Kidney (tissue), 14 donors: Measurements from ENCODE around the gene MIDN. TPM values are rescaled to one million over a fixed set of nuclear protein-coding genes. Genes with fewer than 3 reads are reported as not detected.

Experiments used
- DNase-seq, 5 donors: peaks; one replicate each; pipeline ENCODE4 v3.0.0-alpha.2; 2013 to 2020
- FAIRE-seq: peaks from 2 replicates; lab custom pipeline; 2012; peaks lifted over from hg19 to GRCh38; lab: Jason Lieb, UNC
- H3K27ac ChIP-seq, 2 donors: one replicate each; pipeline ENCODE4 v1.7.0; 2013; ENCODE audit warnings: low read depth in 2 of 2, low read length in 2 of 2, inconsistent platforms in 1 of 2
- H3K27me3 ChIP-seq: one replicate; pipeline ENCODE4 v1.7.1; 2013; ENCODE audit warnings: low read length, inconsistent platforms; ENCODE audit not compliant: control insufficient read depth, insufficient read depth
- H3K36me3 ChIP-seq, 3 donors: one replicate each; pipeline versions ENCODE4 v1.7.0 to v1.7.1; 2013; ENCODE audit warnings: low read length in 3 of 3, control low read depth in 1 of 3, inconsistent platforms in 1 of 3; ENCODE audit not compliant: insufficient read depth in 3 of 3, control insufficient read depth in 2 of 3
- H3K4me1 ChIP-seq, 3 donors: one replicate each; pipeline versions ENCODE4 v1.7.0 to v1.7.1; 2013; ENCODE audit warnings: low read length in 3 of 3, inconsistent platforms in 1 of 3, low read depth in 1 of 3; ENCODE audit not compliant: control insufficient read depth in 2 of 3, insufficient read depth in 2 of 3
- H3K4me3 ChIP-seq, 3 donors: one replicate each; pipeline versions ENCODE4 v1.7.0 to v1.8.1; 2013; ENCODE audit warnings: low read length in 3 of 3, control low read depth in 1 of 3, inconsistent platforms in 1 of 3
- H3K9ac ChIP-seq, 3 donors: one replicate each; pipeline versions ENCODE4 v1.7.0 to v1.7.1; 2013; ENCODE audit warnings: low read length in 3 of 3, control low read depth in 1 of 3, inconsistent platforms in 1 of 3
- H3K9me3 ChIP-seq, 3 donors: one replicate each; pipeline versions ENCODE4 v1.7.0 to v1.7.1; 2013; ENCODE audit warnings: low read length in 3 of 3, control low read depth in 1 of 3, inconsistent platforms in 1 of 3; ENCODE audit not compliant: control insufficient read depth in 2 of 3, insufficient read depth in 1 of 3
- CTCF ChIP-seq: IDR thresholded peaks from 3 replicates; pipeline ENCODE4 v1.5.1; 2012; ENCODE audit warnings: mild to moderate bottlenecking, moderate library complexity, borderline replicate concordance; ENCODE audit not compliant: insufficient read depth; ENCODE audit errors: extremely low read depth
- intact Hi-C: fragments of 100-400 bp; cut with DNase I; formaldehyde crosslinking; loops from one replicate; pipeline ENCODE4 v1.11.1; 2022
- polyA plus RNA-seq: library from polyadenylated mRNA; stranded (reverse); fragments of 350-450 nt; fragmentation: Illumina TruSeq; extraction: RNeasy Lipid Tissue Mini Kit (QIAGEN cat#74804); gene quantifications from one replicate; pipeline ENCODE4 v1.2.3, GENCODE V29; 2014; ENCODE audit warnings: low read depth, low replicate concordance; ENCODE audit not compliant: insufficient read depth
- total RNA-seq: library from RNA; stranded (reverse); fragmentation: NEBNext Ultra II Directional; extraction: Animal tissue kit (Norgen Biotek cat#: 25700); gene quantifications from one replicate; pipeline ENCODE4 v1.2.1, GENCODE V29; 2021
- donor health status: control.
- donor health status: control.
- donor health status: control.
- donor health status: control.
- donor health status: control.
- donor health status: DM: yes; HTN: yes; CAD: no.
- donor health status: Normal renal cell carcinoma (clear cell type).

The MIDN gene
- total and polyA plus RNA-seq, 2 donors from 2014 or later, result 21.3 to 205 TPM

- intact Hi-C loops, result no loop called here
- Histone ChIP-seq H3K4me1 (peaks cover 0 to 34% (median 16%) of the 10 kb centered on the region in 3 donors), H3K9me3 (no peaks in the 10 kb centered on the region), H3K36me3 (peaks cover 3 to 15% (median 4%) of the 10 kb centered on the region in 3 donors), H3K9ac (peak overlapping the region in 1 of 3 donors; percentile 55), H3K27ac (peak overlapping the region; percentile 92), H3K27me3 (no peaks in the 10 kb centered on the region), H3K4me3 (peak overlapping the region; percentile 36 to 60 (median 48))
- no peak for FAIRE-seq
- TF ChIP-seq CTCF, result no peak
- DNase-seq, result no peak
Observed at GRCh38 chr19:1249990-1250436, 1.6 kb downstream of the MIDN start.

GRCh38 chr19:1250437-1251260 is 2.3 kb downstream of the MIDN start:
- Histone ChIP-seq H3K9me3 (no peaks in the 10 kb centered on the region), H3K9ac (peak overlapping the region in 2 of 3 donors; percentile 32 to 88), H3K4me3 (peak overlapping the region; percentile 61 to 73 (median 69)), H3K27ac (peak overlapping the region; percentile 97), H3K4me1 (peaks cover 0 to 38% (median 16%) of the 10 kb centered on the region in 3 donors), H3K36me3 (peaks cover 3 to 21% (median 10%) of the 10 kb centered on the region in 3 donors), H3K27me3 (no peaks in the 10 kb centered on the region)
- FAIRE-seq (no peak), DNase-seq (peak; percentile 85 to 93 (median 93))
- intact Hi-C loops, result no loop called here
- TF ChIP-seq CTCF, result no peak

- FAIRE-seq (no peak), DNase-seq (peak; percentile 62 to 94 (median 85))
- Histone ChIP-seq H3K27ac (peak overlapping the region; percentile 97), H3K9me3 (no peaks in the 10 kb centered on the region), H3K27me3 (no peaks in the 10 kb centered on the region), H3K36me3 (peaks cover 5 to 30% (median 14%) of the 10 kb centered on the region in 3 donors), H3K4me3 (peak overlapping the region; percentile 61 to 73 (median 69)), H3K4me1 (peaks cover 0 to 37% (median 11%) of the 10 kb centered on the region in 3 donors), H3K9ac (peak overlapping the region; percentile 27 to 88 (median 32))
- intact Hi-C loops, result no loop called here
- TF ChIP-seq CTCF, result no peak
Observed at GRCh38 chr19:1251330-1252220, 3.2 kb downstream of the MIDN start.
